Left cardiac atrium (tissue), 4 donors: Measurements from ENCODE around the gene SPG21. TPM values are rescaled to one million over a fixed set of nuclear protein-coding genes. Genes with fewer than 3 reads are reported as not detected.

Experiments
- ATAC-seq, 2 donors: fragments of 200-7000 bp; cut with Tn5 transposase; one replicate each; pipeline ENCODE4 v1.9.1; 2020; ENCODE audit warnings: mild to moderate bottlenecking in 2 of 2, moderate library complexity in 2 of 2
- DNase-seq: peaks from one replicate; pipeline ENCODE4 v3.0.0-alpha.2; 2020
- intact Hi-C, 2 donors: fragments of 100-400 bp; cut with DNase I; formaldehyde crosslinking; loops; one replicate each; pipeline versions ENCODE4 v1.14.1 to v1.15.1; 2022 to 2023
- total RNA-seq, 2 donors: library from RNA; stranded (reverse); fragmentation: NEBNext Ultra II Directional; extraction: Animal tissue kit (Norgen Biotek cat#: 25700); gene quantifications; one replicate each; pipeline ENCODE4 v1.2.1, GENCODE V29; 2021
- donor health status: DM: no; HTN: yes; CAD: no.
- donor health status: DM: no; HTN: yes; CAD: no; lungs with severe emphysema.
- donor health status: DM: yes; HTN: yes; CAD: no.
- donor health status: Dilated cardiomyopathy.

The SPG21 gene
- total RNA-seq, 2 donors from 2014 or later = 54.0 to 58.6 TPM

GRCh38 chr15:64949383-64950186 lies 40.1 kb downstream of the SPG21 start:
- intact Hi-C loops = no loop called here
- DNase-seq = no peak
- peak in 1 of 2 donors; percentile 19 for ATAC-seq

- intact Hi-C loops = no loop called here
- no peak for DNase-seq
- no peak for ATAC-seq
Measured at GRCh38 chr15:64948916-64949315, 40.8 kb downstream of the SPG21 start.

GRCh38 chr15:64947211-64947610 lies 42.5 kb downstream of the SPG21 start:
- intact Hi-C loops = no loop called here
- DNase-seq (no peak), ATAC-seq (no peak)

GRCh38 chr15:64944961-64945360 lies 44.8 kb downstream of the SPG21 start:
- ATAC-seq = no peak
- no peak for DNase-seq
- intact Hi-C loops = no loop called here

- ATAC-seq = no peak
- no peak for DNase-seq
- intact Hi-C loops = no loop called here
Measured at GRCh38 chr15:64943512-64944225, 46.0 kb downstream of the SPG21 start.

- ATAC-seq = peak in 1 of 2 donors; percentile 73
- intact Hi-C loops = no loop called here
- DNase-seq = no peak
Measured at GRCh38 chr15:64942356-64942755, 47.4 kb downstream of the SPG21 start.

- ATAC-seq (peak; percentile 48 to 90), DNase-seq (no peak)
- intact Hi-C loops = no loop called here
Measured at GRCh38 chr15:64938192-64938591, 51.5 kb downstream of the SPG21 start.

- DNase-seq (no peak), ATAC-seq (no peak)
- intact Hi-C loops = no loop called here
Measured at GRCh38 chr15:64934023-64934422, 55.7 kb downstream of the SPG21 start.

GRCh38 chr15:64931381-64931780 lies 58.3 kb downstream of the SPG21 start:
- intact Hi-C loops = no loop called here
- ATAC-seq = no peak
- no peak for DNase-seq

- ATAC-seq (peak in 1 of 2 donors; percentile 47), DNase-seq (no peak)
- intact Hi-C loops = no loop called here
Measured at GRCh38 chr15:64930778-64931371, 58.8 kb downstream of the SPG21 start.

GRCh38 chr15:64930019-64930652 lies 59.6 kb downstream of the SPG21 start:
- intact Hi-C loops = no loop called here
- DNase-seq = no peak
- ATAC-seq = no peak

GRCh38 chr15:64928626-64929220 lies 61.0 kb downstream of the SPG21 start:
- intact Hi-C loops = no loop called here
- no peak for DNase-seq
- no peak for ATAC-seq

- DNase-seq (no peak), ATAC-seq (no peak)
- intact Hi-C loops = no loop called here
Measured at GRCh38 chr15:64926661-64927060, 63.1 kb downstream of the SPG21 start.

GRCh38 chr15:64925335-64926330 lies 64.1 kb downstream of the SPG21 start:
- intact Hi-C loops = no loop called here
- DNase-seq (no peak), ATAC-seq (no peak)

- ATAC-seq (no peak), DNase-seq (no peak)
- intact Hi-C loops = no loop called here
Measured at GRCh38 chr15:64923546-64923945, 66.2 kb downstream of the SPG21 start.

- no peak for DNase-seq
- intact Hi-C loops = no loop called here
- ATAC-seq = peak in 1 of 2 donors; percentile 59
Measured at GRCh38 chr15:64921711-64922110, 68.0 kb downstream of the SPG21 start.

GRCh38 chr15:64919721-64920120 lies 70.0 kb downstream of the SPG21 start:
- ATAC-seq (no peak), DNase-seq (no peak)
- intact Hi-C loops = no loop called here

- intact Hi-C loops = no loop called here
- ATAC-seq = no peak
- DNase-seq = no peak
Measured at GRCh38 chr15:64917211-64917610, 72.5 kb downstream of the SPG21 start.
